ENCODE measurements around the gene BRDT.

DNA sequence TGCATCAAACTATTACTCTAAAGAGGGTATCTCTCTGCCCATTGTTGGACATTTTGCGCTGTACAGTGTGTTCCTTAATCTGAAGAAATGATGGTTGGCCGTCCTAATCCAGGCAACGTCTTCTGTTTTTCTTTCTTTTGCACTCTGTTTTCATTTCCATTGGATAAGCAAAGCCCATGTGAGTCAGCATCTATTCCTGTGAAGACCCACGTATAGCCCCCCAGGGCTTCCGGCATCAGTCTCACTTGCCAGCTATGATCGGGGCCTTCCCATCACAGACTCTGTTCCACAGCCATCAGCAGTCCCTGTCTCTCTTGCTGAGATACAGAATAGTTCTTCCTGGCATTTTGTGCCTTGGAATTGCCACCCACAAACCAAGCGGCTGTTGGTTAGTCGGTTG is 29.2 kb upstream of the BRDT start:
- no peak for TF ChIP-seq POLR2A (IDR thresholded peaks at IDR 0.05; ENCODE audit: extremely low read depth, insufficient read length)
- TF ChIP-seq, protein P1, sequence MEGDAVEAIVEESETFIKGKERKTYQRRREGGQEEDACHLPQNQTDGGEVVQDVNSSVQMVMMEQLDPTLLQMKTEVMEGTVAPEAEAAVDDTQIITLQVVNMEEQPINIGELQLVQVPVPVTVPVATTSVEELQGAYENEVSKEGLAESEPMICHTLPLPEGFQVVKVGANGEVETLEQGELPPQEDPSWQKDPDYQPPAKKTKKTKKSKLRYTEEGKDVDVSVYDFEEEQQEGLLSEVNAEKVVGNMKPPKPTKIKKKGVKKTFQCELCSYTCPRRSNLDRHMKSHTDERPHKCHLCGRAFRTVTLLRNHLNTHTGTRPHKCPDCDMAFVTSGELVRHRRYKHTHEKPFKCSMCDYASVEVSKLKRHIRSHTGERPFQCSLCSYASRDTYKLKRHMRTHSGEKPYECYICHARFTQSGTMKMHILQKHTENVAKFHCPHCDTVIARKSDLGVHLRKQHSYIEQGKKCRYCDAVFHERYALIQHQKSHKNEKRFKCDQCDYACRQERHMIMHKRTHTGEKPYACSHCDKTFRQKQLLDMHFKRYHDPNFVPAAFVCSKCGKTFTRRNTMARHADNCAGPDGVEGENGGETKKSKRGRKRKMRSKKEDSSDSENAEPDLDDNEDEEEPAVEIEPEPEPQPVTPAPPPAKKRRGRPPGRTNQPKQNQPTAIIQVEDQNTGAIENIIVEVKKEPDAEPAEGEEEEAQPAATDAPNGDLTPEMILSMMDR (IDR thresholded peaks at IDR 0.05; ENCODE audit: low read depth, low read length): no peak
- TF ChIP-seq MYC (IDR thresholded peaks at IDR 0.05; ENCODE audit: low read depth, low read length): no peak
